Body of pancreas (tissue), 4 donors: Measurements from ENCODE around the gene KCND2.

Experiments
- POLR2A ChIP-seq, 3 donors: fragments of 450-650 bp; IDR thresholded peaks; one replicate each; pipeline ENCODE4 v1.6.1; 2016; ENCODE audit warnings: antibody characterized with exemption in 3 of 3, mild to moderate bottlenecking in 2 of 3
- TF ChIP-seq, protein P1 (sequence below), 7 experiments: fragments of 450-650 bp in 4 of 7; fragments of 200-600 bp in 3 of 7; sonication (generic) in 3 of 7; IDR thresholded peaks; one replicate each; pipeline ENCODE4 v1.5.1; 2016 to 2019; ENCODE audit warnings: antibody characterized with exemption in 7 of 7

- no peak for TF ChIP-seq POLR2A (IDR thresholded peaks at IDR 0.05)
- TF ChIP-seq, protein P1, sequence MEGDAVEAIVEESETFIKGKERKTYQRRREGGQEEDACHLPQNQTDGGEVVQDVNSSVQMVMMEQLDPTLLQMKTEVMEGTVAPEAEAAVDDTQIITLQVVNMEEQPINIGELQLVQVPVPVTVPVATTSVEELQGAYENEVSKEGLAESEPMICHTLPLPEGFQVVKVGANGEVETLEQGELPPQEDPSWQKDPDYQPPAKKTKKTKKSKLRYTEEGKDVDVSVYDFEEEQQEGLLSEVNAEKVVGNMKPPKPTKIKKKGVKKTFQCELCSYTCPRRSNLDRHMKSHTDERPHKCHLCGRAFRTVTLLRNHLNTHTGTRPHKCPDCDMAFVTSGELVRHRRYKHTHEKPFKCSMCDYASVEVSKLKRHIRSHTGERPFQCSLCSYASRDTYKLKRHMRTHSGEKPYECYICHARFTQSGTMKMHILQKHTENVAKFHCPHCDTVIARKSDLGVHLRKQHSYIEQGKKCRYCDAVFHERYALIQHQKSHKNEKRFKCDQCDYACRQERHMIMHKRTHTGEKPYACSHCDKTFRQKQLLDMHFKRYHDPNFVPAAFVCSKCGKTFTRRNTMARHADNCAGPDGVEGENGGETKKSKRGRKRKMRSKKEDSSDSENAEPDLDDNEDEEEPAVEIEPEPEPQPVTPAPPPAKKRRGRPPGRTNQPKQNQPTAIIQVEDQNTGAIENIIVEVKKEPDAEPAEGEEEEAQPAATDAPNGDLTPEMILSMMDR (IDR thresholded peaks at IDR 0.05) = no peak
These were observed 100.2 kb downstream of the KCND2 start for GRCh38 chr7:120373174-120373573.
